Rectal smooth muscle tissue (tissue), 1 donor: ENCODE data around the gene LONP2.

Experiments used
- H3K27ac ChIP-seq: one replicate; pipeline ENCODE4 v1.7.0; 2013; ENCODE audit warnings: low read depth, low read length, inconsistent platforms
- H3K27me3 ChIP-seq: one replicate; pipeline ENCODE4 v1.7.0; 2013; ENCODE audit warnings: low read length; ENCODE audit not compliant: control insufficient read depth, insufficient read depth
- H3K36me3 ChIP-seq: one replicate; pipeline ENCODE4 v1.7.0; 2013; ENCODE audit warnings: low read length; ENCODE audit not compliant: control insufficient read depth, insufficient read depth
- H3K4me1 ChIP-seq: one replicate; pipeline ENCODE4 v1.7.0; 2013; ENCODE audit warnings: low read length; ENCODE audit not compliant: control insufficient read depth, insufficient read depth
- H3K4me3 ChIP-seq: one replicate; pipeline ENCODE4 v1.7.0; 2013; ENCODE audit warnings: low read length
- H3K9ac ChIP-seq: one replicate; pipeline ENCODE4 v1.7.0; 2013; ENCODE audit warnings: low read length

The LONP2 gene

GRCh38 chr16:48247311-48247710 is 3.2 kb downstream of the LONP2 start, which contains the start of gene ABCC11:
TSS of gene ABCC11 (minus strand) at chr16:48247539. CDS start at chr16:48231921, 15,618 bp downstream.
- no peaks in the 10 kb centered on the region for H3K27me3 ChIP-seq
- H3K4me3 ChIP-seq = no peak within 1 kb of the TSS
- no peak within 1 kb of the TSS for H3K27ac ChIP-seq
- H3K9ac ChIP-seq = no peak within 1 kb of the TSS
- no peaks in the 10 kb centered on the region for H3K36me3 ChIP-seq
- peaks cover 10% of the 10 kb centered on the region for H3K4me1 ChIP-seq

DNA sequence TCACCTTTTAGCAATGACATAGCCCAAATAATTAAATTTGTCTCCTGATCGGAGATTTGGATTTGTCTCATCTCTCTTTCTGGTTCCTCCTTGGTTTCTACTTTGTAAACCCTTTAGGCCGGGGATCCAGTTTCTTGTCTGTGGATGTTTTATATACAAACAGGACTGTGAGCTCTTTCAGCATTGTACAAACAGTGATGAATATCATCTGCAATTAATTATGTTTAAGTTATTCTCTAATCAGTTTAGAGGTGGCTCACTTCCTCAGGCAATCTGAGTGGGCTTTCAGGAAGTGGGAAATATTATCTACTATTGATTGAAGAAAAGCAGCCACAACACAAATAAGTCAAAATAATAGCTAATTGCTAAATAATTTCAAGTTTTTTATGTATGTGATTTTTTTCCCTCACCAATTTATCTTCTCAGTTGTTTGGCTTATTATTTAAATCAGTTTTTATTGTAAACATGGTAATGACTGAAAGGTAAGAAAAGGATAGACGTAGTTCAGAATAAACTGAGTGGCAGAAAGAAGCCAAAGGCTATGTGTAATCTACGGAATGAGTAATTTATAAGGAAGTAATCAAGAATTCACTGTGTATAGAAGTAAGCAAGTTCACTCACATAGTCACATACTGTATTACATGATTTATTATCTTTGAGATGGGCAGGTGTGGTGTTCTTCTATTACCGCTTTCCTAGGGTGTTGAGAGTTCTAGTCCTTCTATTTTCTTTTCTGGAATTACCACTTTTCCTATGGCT is 6.6 kb downstream of the LONP2 start:
- no peak overlapping the region for H3K9ac ChIP-seq
- H3K36me3 ChIP-seq = no peaks in the 10 kb centered on the region
- no peak overlapping the region for H3K4me3 ChIP-seq
- H3K27me3 ChIP-seq = no peaks in the 10 kb centered on the region
- H3K27ac ChIP-seq = no peak overlapping the region
- peaks cover 6% of the 10 kb centered on the region for H3K4me1 ChIP-seq

DNA sequence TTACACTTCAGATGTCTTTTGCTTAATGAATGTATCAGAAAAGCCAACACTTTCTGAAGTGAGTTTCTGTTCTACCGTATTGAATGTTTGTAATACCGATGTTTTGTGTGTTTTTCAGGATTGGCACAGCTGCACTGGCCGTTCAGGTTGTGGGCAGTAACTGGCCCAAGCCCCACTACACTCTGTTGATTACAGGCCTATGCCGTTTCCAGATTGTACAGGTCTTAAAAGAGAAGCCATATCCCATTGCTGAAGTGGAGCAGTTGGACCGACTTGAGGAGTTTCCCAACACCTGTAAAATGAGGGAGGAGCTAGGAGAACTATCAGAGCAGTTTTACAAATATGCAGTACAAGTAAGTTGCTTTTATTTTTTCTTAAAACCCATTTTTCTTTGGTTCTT is 7.9 kb downstream of the LONP2 start:
- Histone ChIP-seq H3K27ac (no peak overlapping the region), H3K9ac (no peak overlapping the region), H3K4me1 (no peaks in the 10 kb centered on the region), H3K4me3 (no peak overlapping the region), H3K27me3 (no peaks in the 10 kb centered on the region), H3K36me3 (no peaks in the 10 kb centered on the region)

- no peak overlapping the region for H3K4me3 ChIP-seq
- H3K9ac ChIP-seq = no peak overlapping the region
- peaks cover 4% of the 10 kb centered on the region for H3K36me3 ChIP-seq
- no peaks in the 10 kb centered on the region for H3K27me3 ChIP-seq
- no peak overlapping the region for H3K27ac ChIP-seq
- H3K4me1 ChIP-seq = no peaks in the 10 kb centered on the region
These were observed 12.6 kb downstream of the LONP2 start for GRCh38 chr16:48256579-48257177.

DNA sequence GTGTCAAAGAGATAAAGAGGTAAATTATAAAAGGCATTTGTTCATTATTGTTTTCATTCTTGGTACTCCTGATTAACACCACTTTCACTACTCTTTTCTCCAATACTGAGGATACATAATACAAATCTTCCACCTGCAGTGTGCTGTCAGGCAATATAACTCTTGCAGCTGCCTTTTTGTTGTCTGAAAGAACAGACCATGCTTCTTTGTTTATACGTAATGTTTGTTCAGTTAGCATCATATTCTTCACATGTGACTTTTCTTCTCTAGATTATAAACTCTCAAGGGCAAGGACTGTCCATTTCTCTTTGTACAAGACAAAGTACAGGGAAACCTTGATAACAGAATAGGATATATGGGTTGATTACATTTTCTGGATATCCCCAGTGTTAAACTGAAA is 17.5 kb downstream of the LONP2 start:
- H3K36me3 ChIP-seq = peaks cover 10% of the 10 kb centered on the region
- H3K27me3 ChIP-seq = no peaks in the 10 kb centered on the region
- no peak overlapping the region for H3K9ac ChIP-seq
- no peak overlapping the region for H3K4me3 ChIP-seq
- H3K4me1 ChIP-seq = no peaks in the 10 kb centered on the region
- no peak overlapping the region for H3K27ac ChIP-seq

- Histone ChIP-seq H3K27me3 (no peaks in the 10 kb centered on the region), H3K4me1 (no peaks in the 10 kb centered on the region), H3K9ac (no peak overlapping the region), H3K4me3 (no peak overlapping the region), H3K27ac (no peak overlapping the region), H3K36me3 (peaks cover 10% of the 10 kb centered on the region)
These were observed 18.5 kb downstream of the LONP2 start for GRCh38 chr16:48262631-48263030.

DNA sequence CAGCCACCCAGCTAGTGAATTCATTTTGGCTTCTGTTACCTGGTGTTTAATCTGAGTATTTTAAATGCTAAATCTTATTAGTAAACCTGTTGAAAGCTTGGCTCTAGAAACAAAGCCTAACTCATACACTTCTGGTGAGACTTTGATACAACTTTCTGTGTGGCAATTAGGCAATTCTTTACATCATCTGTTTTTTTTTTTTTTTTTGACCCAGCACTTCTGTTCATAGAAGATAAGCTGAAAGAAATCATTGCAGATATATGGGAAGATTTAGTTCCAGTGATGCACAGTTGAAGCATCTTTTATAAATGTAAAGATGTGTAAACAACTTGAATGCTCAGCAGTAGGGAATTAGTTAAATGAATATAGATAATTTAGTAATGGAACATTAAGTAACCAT is 24.9 kb downstream of the LONP2 start:
- Histone ChIP-seq H3K4me3 (no peak overlapping the region), H3K27ac (no peak overlapping the region), H3K27me3 (no peaks in the 10 kb centered on the region), H3K36me3 (peaks cover 4% of the 10 kb centered on the region), H3K4me1 (no peaks in the 10 kb centered on the region), H3K9ac (no peak overlapping the region)

- H3K27ac ChIP-seq = no peak overlapping the region
These were observed 27.6 kb downstream of the LONP2 start for GRCh38 chr16:48271728-48272127.

DNA sequence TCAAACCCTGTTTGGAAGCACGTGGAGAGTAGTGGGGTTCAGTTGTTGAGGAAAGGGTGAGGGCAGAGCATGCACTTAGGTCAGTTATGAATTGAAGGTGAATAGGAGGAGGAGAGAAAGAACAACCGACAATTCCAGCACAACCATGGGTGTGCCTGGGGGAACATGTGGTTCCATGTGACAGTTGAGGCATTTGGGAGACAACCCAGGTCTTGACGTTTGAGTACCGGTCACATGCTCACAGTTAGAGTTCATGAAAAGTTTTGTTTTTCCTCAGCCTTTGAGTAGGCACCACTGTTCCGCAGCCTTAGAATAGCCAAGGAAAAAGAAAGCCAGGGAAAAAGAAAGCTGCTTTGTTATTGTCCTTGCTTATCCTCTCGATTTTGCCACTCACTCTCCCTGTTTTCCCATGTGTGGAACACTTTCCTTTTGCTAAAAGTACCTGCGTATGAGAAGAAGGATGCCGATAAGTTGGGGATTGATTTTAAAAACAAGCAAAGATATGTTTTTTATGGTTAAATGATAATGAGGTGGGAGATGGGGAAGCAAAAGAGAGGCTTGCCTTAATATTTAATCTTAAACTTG is 28.8 kb downstream of the LONP2 start:
- Histone ChIP-seq H3K4me1 (peaks cover 5% of the 10 kb centered on the region), H3K36me3 (peaks cover 4% of the 10 kb centered on the region), H3K27ac (no peak overlapping the region), H3K4me3 (no peak overlapping the region), H3K27me3 (no peaks in the 10 kb centered on the region), H3K9ac (no peak overlapping the region)

More at GRCh38 chr16:48271728-48272127, 27.6 kb downstream of the LONP2 start:
- Histone ChIP-seq H3K27me3 (no peaks in the 10 kb centered on the region), H3K4me3 (no peak overlapping the region), H3K36me3 (peaks cover 4% of the 10 kb centered on the region), H3K9ac (no peak overlapping the region), H3K4me1 (peaks cover 5% of the 10 kb centered on the region)

GRCh38 chr16:48274476-48274875 is 30.4 kb downstream of the LONP2 start:
- Histone ChIP-seq H3K27ac (no peak overlapping the region), H3K9ac (no peak overlapping the region), H3K4me1 (peaks cover 5% of the 10 kb centered on the region), H3K4me3 (no peak overlapping the region), H3K36me3 (peaks cover 4% of the 10 kb centered on the region), H3K27me3 (no peaks in the 10 kb centered on the region)

DNA sequence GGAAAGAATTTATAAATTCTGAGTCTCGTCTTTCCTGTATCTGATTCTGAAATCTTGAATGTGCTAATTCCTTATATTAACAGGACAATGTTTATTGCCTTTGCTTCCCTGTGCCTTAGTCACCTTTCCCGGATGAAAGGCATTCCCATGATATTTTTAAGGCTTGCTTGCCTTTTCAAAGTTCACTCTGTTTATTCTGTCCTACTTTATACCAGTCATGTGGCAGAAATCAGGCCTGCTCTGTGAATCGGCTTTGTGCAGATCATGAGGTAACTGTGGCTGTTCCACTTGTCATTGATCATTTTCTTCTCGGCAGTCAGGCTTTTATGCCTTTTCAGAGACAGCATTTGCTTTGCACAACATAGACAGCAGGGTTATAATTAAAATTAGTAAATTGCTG is 32.0 kb downstream of the LONP2 start:
- peak overlapping the region; percentile 1 for H3K27ac ChIP-seq
- H3K27me3 ChIP-seq = no peaks in the 10 kb centered on the region
- H3K36me3 ChIP-seq = peaks cover 3% of the 10 kb centered on the region
- H3K4me1 ChIP-seq = peaks cover 5% of the 10 kb centered on the region
- no peak overlapping the region for H3K4me3 ChIP-seq
- no peak overlapping the region for H3K9ac ChIP-seq

- peaks cover 3% of the 10 kb centered on the region for H3K36me3 ChIP-seq
- no peak overlapping the region for H3K9ac ChIP-seq
- no peak overlapping the region for H3K4me3 ChIP-seq
- H3K27ac ChIP-seq = no peak overlapping the region
- peaks cover 5% of the 10 kb centered on the region for H3K4me1 ChIP-seq
- H3K27me3 ChIP-seq = no peaks in the 10 kb centered on the region
These were observed 33.1 kb downstream of the LONP2 start for GRCh38 chr16:48277158-48277557.
